HCT116 (cell line): ENCODE results near the gene AHNAK. TPM values are rescaled to one million over a fixed set of nuclear protein-coding genes. Genes with fewer than 3 reads are reported as not detected.
A peak's percentile ranks its signal among the peaks of the same experiment; 100 is the strongest.
"Not testable (repeated sequence)": the region's sequence is repeated elsewhere in the genome, so short reads cannot be mapped to it uniquely, and the experiment has no call there.

Source experiments
- ATAC-seq: fragments of 200-7000 bp; cut with Tn5 transposase; 2 replicates; pipeline ENCODE4 v1.9.1; 2020; ENCODE audit warnings: mild to moderate bottlenecking, moderate library complexity
- BruUV-seq: library from RNA; stranded (reverse); fragments of 400-500 nt; replicated peaks from 2 replicates; lab custom pipeline; 2021; lab: Mats Ljungman, UMichigan
- CTCF ChIA-PET: fragments of 300-600 bp; sonication (Branson Sonifier 250); formaldehyde crosslinking; loops from one replicate; lab custom pipeline; 2021; ENCODE audit warnings: antibody characterized with exemption; lab: Charles Lee
- POLR2A ChIA-PET: fragments of 300-600, 350-600 bp; sonication (Branson Sonifier 250); formaldehyde crosslinking; loops from one replicate; lab custom pipeline; 2021; ENCODE audit warnings: antibody characterized with exemption; lab: Charles Lee
- RAD21 ChIA-PET, 2 experiments: fragments of 300-600 bp; sonication (Branson Sonifier 250); formaldehyde crosslinking; loops; one replicate each; lab custom pipeline; 2023; ENCODE audit warnings: low total read pairs in 2 of 2; ENCODE audit not compliant: uncharacterized antibody in 2 of 2, unreplicated experiment in 2 of 2, low non-redundant PET in 1 of 2; lab: Charles Lee
- DNase-seq: peaks from one replicate; pipeline ENCODE4 v3.0.0-alpha.2; 2010; ENCODE audit warnings: low read depth, low spot score
- H2AFZ ChIP-seq: fragments of 200-600 bp; shearing (Covaris generic), sonication (generic); 2 replicates; pipeline ENCODE4 v1.6.1; 2017; ENCODE audit warnings: low read depth, mixed run types, mixed read lengths, antibody characterized with exemption, low read length; ENCODE audit not compliant: poor library complexity, severe bottlenecking
- H3K27ac ChIP-seq: 2 replicates; pipeline ENCODE4 v1.5.1; 2012; ENCODE audit warnings: low read depth, low read length
- H3K27me3 ChIP-seq: fragments of 200-600 bp; sonication (generic); 2 replicates; pipeline ENCODE4 v1.6.1; 2016; ENCODE audit warnings: mixed run types, low read length, mixed read lengths; ENCODE audit not compliant: insufficient read depth
- H3K36me3 ChIP-seq, 2 experiments: fragments of 200-500 bp in 1 of 2; fragments of 200-600 bp in 1 of 2; sonication (Bioruptor generic) in 1 of 2; sonication (generic) in 1 of 2; 2 replicates each; pipeline versions ENCODE4 v1.5.1 to v1.6.1; 2014 to 2016; ENCODE audit warnings: low read length in 2 of 2, inconsistent platforms in 1 of 2, mixed read lengths in 1 of 2, mixed run types in 1 of 2; ENCODE audit not compliant: insufficient read depth in 2 of 2, control insufficient read depth in 1 of 2
- H3K4me1 ChIP-seq, 2 experiments: fragments of 200-600 bp in 1 of 2; sonication (generic) in 1 of 2; 2 replicates each; pipeline versions ENCODE4 v1.5.1 to v1.6.1; 2012 to 2017; ENCODE audit warnings: low read length in 2 of 2, inconsistent platforms in 1 of 2, mild to moderate bottlenecking in 1 of 2, mixed read lengths in 1 of 2, mixed run types in 1 of 2, moderate library complexity in 1 of 2; ENCODE audit not compliant: insufficient read depth in 2 of 2, control insufficient read depth in 1 of 2
- H3K4me2 ChIP-seq: fragments of 200-600 bp; sonication (generic); 2 replicates; pipeline ENCODE4 v1.6.1; 2017; ENCODE audit warnings: mixed run types, low read length, mixed read lengths
- H3K4me3 ChIP-seq, 2 experiments: fragments of 200-600 bp in 1 of 2; sonication (generic) in 1 of 2; replicated peaks in 1 of 2; 2 replicates each; pipeline ENCODE4 v1.5.1; 2011 to 2016; ENCODE audit warnings: low read length in 2 of 2, control low read depth in 1 of 2, low read depth in 1 of 2, mild to moderate bottlenecking in 1 of 2, mixed read lengths in 1 of 2, mixed run types in 1 of 2
- H3K79me2 ChIP-seq: fragments of 200-600 bp; sonication (generic); 2 replicates; pipeline ENCODE4 v1.6.1; 2017; ENCODE audit warnings: mild to moderate bottlenecking, mixed run types, low read length, moderate library complexity, mixed read lengths; ENCODE audit not compliant: insufficient read depth
- H3K9ac ChIP-seq: fragments of 200-600 bp; sonication (generic); 2 replicates; pipeline ENCODE4 v1.6.1; 2016; ENCODE audit warnings: low read length, mixed read lengths
- H3K9me2 ChIP-seq: fragments of 200-600 bp; sonication (generic), shearing (Covaris generic); 2 replicates; pipeline ENCODE4 v1.6.1; 2017; ENCODE audit warnings: mixed run types, mild to moderate bottlenecking, moderate library complexity; ENCODE audit not compliant: insufficient read depth
- H3K9me3 ChIP-seq, 2 experiments: fragments of 200-500 bp in 1 of 2; fragments of 200-600 bp in 1 of 2; sonication (Bioruptor generic) in 1 of 2; sonication (generic) in 1 of 2; 2 replicates each; pipeline ENCODE4 v1.6.1; 2014 to 2017; ENCODE audit warnings: low read length in 2 of 2, mixed read lengths in 2 of 2, inconsistent platforms in 1 of 2, low read depth in 1 of 2, mild to moderate bottlenecking in 1 of 2, mixed run types in 1 of 2, moderate library complexity in 1 of 2; ENCODE audit not compliant: control insufficient read depth in 1 of 2, insufficient read depth in 1 of 2
- H4K20me1 ChIP-seq: fragments of 200-600 bp; sonication (generic), shearing (Covaris generic); 2 replicates; pipeline ENCODE4 v1.6.1; 2017; ENCODE audit warnings: mixed run types, mild to moderate bottlenecking, moderate library complexity; ENCODE audit not compliant: insufficient read depth
- CBX3 ChIP-seq: IDR thresholded peaks from 2 replicates; pipeline ENCODE4 v1.6.1; 2012; ENCODE audit warnings: low read depth
- CEBPB ChIP-seq: IDR thresholded peaks from 2 replicates; pipeline ENCODE4 v1.6.1; 2012; ENCODE audit warnings: low read depth
- EGR1 ChIP-seq: IDR thresholded peaks from 2 replicates; pipeline ENCODE4 v1.6.1; 2012; ENCODE audit warnings: low read depth
- ELF1 ChIP-seq: IDR thresholded peaks from 2 replicates; pipeline ENCODE4 v1.6.1; 2012; ENCODE audit warnings: low read depth, borderline replicate concordance
- EZH2 ChIP-seq: fragments of 200-600 bp; sonication (generic); IDR thresholded peaks from 2 replicates; pipeline ENCODE4 v1.6.1; 2017; ENCODE audit warnings: antibody characterized with exemption, mixed run types
- EZH2phosphoT487 ChIP-seq: fragments of 200-600 bp; IDR thresholded peaks from 2 replicates; pipeline ENCODE4 v1.6.1; 2018; ENCODE audit warnings: antibody characterized with exemption, borderline replicate concordance
- FOSL1 ChIP-seq: IDR thresholded peaks from 2 replicates; pipeline ENCODE4 v1.6.1; 2012; ENCODE audit warnings: low read depth
- POLR2AphosphoS5 ChIP-seq: IDR thresholded peaks from 2 replicates; pipeline ENCODE4 v1.6.1; 2011; ENCODE audit warnings: mild to moderate bottlenecking, low read depth, low read length, moderate library complexity
- SIN3A ChIP-seq: IDR thresholded peaks from 2 replicates; pipeline ENCODE4 v1.6.1; 2012; ENCODE audit warnings: low read depth
- YY1 ChIP-seq: IDR thresholded peaks from 2 replicates; pipeline ENCODE4 v1.6.1; 2011; ENCODE audit warnings: low read length, low read depth, moderate library complexity, mild to moderate bottlenecking; ENCODE audit not compliant: insufficient replicate concordance; ENCODE audit errors: extremely low read depth
- ZNF274 ChIP-seq: fragments of 200-500 bp; sonication (Bioruptor generic); IDR thresholded peaks from 2 replicates; pipeline ENCODE4 v1.6.1; 2014; ENCODE audit warnings: mild to moderate bottlenecking, low read depth, low read length, inconsistent platforms
- intact Hi-C: fragments of 100-400 bp; cut with micrococcal nuclease; formaldehyde crosslinking; loops from 2 replicates; pipeline ENCODE4 v1.10.0; 2022
- total RNA-seq: library from RNA; stranded (reverse); gene quantifications from one replicate; pipeline ENCODE4 v1.2.1, GENCODE V29; 2021; ENCODE audit not compliant: unreplicated experiment
- TF ChIP-seq, protein P1 (sequence below): IDR thresholded peaks from 2 replicates; pipeline ENCODE4 v1.6.1; 2011; ENCODE audit warnings: mild to moderate bottlenecking, low read length, moderate library complexity; ENCODE audit not compliant: insufficient replicate concordance; ENCODE audit errors: extremely low read depth
- TF ChIP-seq, protein P2 (sequence below): IDR thresholded peaks from 2 replicates; pipeline ENCODE4 v1.6.1; 2012

AHNAK gene
- total RNA-seq, 1 experiment from 2014 or later, result 239 TPM

DNA sequence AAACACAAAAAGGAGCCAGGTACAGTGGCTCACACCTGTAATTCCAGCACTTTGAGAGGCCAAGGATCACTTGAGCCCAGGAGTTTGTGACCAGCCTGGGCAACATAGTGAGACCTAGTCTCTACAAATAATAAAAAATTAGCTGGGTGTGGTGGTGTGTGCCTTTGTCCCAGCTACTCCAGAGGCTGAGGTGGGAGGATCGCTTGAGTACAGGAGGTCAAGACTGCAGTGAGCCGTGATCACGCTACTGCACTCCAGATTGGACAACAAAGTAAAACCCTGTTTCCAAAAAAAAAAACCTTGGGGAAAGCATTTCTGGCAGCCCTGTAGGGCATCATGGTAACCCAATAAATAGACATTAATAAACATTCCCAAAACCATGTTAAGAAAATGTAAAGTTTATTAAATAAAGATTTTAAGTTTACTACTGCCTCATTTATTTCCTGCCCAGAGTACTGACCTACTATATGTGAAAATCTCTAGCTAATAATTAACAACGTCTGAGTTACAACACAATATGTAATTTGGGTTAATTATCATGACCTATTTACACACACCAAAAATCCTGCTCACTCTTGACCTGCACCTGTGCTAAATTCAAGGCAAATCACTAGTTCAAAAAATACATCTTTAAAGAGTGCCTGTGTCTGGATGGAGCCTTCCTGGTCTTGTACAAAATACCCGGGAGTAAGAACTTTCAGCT, 18.6 kb upstream of the AHNAK start:
- Histone ChIP-seq H4K20me1 (peaks cover 31% of the 10 kb centered on the region; the same call in 1 of the 2 replicates), H3K36me3 (peaks cover 50 to 70% of the 10 kb centered on the region in 2 experiments), H3K4me2 (no peak overlapping the region), H3K27me3 (no peaks in the 10 kb centered on the region), H3K9me2 (no peaks in the 10 kb centered on the region), H3K9ac (no peak overlapping the region), H3K4me3 (no peak overlapping the region), H3K27ac (no peak overlapping the region), H3K4me1 (peaks cover 33 to 65% of the 10 kb centered on the region in 2 experiments), H3K9me3 (no peaks in the 10 kb centered on the region)
- no TSS peak for BruUV-seq
- POLR2A ChIA-PET, result interaction anchor here (1.0 to 2.0 kb wide), 3 partner anchors 9 to 19 kb away, joined by 3 to 11 read pairs (median 4); partner anchors contain the start of genes AHNAK and EEF1G
- no peak for DNase-seq
- RAD21 ChIA-PET, result interaction anchor here in 1 of 2 experiments (1.4 kb wide), 1 partner anchor 140 kb away, joined by 3 read pairs; no protein-coding TSS in a partner anchor
- CTCF ChIA-PET, result interaction anchor here (0.9 kb wide), 1 partner anchor 141 kb away, joined by 3 read pairs; no protein-coding TSS in a partner anchor
- ATAC-seq, result no peak
- TF ChIP-seq FOSL1, result no peak
- TF ChIP-seq, protein P1, sequence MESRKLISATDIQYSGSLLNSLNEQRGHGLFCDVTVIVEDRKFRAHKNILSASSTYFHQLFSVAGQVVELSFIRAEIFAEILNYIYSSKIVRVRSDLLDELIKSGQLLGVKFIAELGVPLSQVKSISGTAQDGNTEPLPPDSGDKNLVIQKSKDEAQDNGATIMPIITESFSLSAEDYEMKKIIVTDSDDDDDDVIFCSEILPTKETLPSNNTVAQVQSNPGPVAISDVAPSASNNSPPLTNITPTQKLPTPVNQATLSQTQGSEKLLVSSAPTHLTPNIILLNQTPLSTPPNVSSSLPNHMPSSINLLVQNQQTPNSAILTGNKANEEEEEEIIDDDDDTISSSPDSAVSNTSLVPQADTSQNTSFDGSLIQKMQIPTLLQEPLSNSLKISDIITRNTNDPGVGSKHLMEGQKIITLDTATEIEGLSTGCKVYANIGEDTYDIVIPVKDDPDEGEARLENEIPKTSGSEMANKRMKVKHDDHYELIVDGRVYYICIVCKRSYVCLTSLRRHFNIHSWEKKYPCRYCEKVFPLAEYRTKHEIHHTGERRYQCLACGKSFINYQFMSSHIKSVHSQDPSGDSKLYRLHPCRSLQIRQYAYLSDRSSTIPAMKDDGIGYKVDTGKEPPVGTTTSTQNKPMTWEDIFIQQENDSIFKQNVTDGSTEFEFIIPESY, result no peak
- no peak for TF ChIP-seq CEBPB
- no peak for TF ChIP-seq POLR2AphosphoS5
- TF ChIP-seq CBX3, result no peak
- no peak for TF ChIP-seq EZH2
- TF ChIP-seq EGR1, result no peak
- no peak for TF ChIP-seq ELF1
- TF ChIP-seq SIN3A, result no peak
- TF ChIP-seq EZH2phosphoT487, result no peak
- TF ChIP-seq, protein P2, sequence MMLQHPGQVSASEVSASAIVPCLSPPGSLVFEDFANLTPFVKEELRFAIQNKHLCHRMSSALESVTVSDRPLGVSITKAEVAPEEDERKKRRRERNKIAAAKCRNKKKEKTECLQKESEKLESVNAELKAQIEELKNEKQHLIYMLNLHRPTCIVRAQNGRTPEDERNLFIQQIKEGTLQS, result no peak
- TF ChIP-seq ZNF274, result no peak
- TF ChIP-seq YY1, result no peak
- TF ChIP-seq, all 23 proteins: peak for 0
- H2AFZ ChIP-seq, result no peak overlapping the region
- intact Hi-C loops, result no loop called here
- peaks cover 97% of the 10 kb centered on the region for H3K79me2 ChIP-seq

DNA sequence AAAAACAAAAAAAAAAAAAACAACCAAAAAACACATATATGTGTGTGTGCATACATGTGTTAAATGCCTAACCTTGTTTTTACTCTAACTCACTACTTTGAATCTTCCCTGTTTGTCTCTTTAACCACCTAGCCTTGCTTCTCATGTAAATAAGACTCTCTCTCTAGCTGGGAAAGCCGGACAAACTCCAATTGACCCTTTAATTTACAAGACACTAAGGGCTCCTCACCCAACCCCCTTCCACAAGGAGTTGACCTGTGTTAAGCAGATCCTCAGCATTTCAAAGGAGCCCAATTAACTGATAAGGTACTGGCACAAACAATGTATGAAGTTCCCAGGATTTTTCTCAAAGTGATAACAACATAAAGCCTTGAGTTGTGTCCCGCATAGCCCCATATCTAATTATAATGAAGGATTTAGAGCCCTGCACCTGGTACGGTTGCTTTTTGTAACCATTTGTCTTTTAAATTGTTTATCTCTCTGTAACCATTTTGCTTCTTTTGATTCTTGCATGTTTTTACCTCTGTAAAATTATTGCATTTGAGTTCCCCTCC, 15.1 kb upstream of the AHNAK start:
- CTCF ChIA-PET, result interaction anchor here (1.0 to 5.8 kb wide), 7 partner anchors 9 to 225 kb away, joined by 4 to 93 read pairs (median 7); partner anchors contain the start of genes EEF1G and TUT1

More for the DNA sequence above, 15.1 kb upstream of the AHNAK start:
- Histone ChIP-seq H3K27ac (peak overlapping the region; percentile 99), H3K4me2 (peak overlapping the region; percentile 94; the same call in 1 of the 2 replicates), H3K79me2 (peaks cover 85% of the 10 kb centered on the region), H3K4me1 (peaks cover 68 to 91% of the 10 kb centered on the region in 2 experiments), H3K36me3 (peaks cover 39 to 60% of the 10 kb centered on the region in 2 experiments), H3K9ac (peak overlapping the region; percentile 37; the same call in 1 of the 2 replicates), H4K20me1 (peaks cover 11% of the 10 kb centered on the region; the same call in 1 of the 2 replicates)
- not testable (repeated sequence) for ATAC-seq, H3K9me2 ChIP-seq, H3K27me3 ChIP-seq, H3K9me3 ChIP-seq, DNase-seq, BruUV-seq, H3K4me3 ChIP-seq, H2AFZ ChIP-seq
- ChIA-PET RAD21 (interaction anchor here in 1 of 2 experiments (2.7 kb wide), 1 partner anchor 137 kb away, joined by 9 read pairs; no protein-coding TSS in a partner anchor), POLR2A (interaction anchor here (0.7 to 2.4 kb wide), 5 partner anchors 9 to 387 kb away, joined by 3 to 15 read pairs (median 8); no protein-coding TSS in a partner anchor)
- intact Hi-C loops, result loop anchor here (5.0 kb wide), 1 partner anchor 179 kb away; no protein-coding TSS in a partner anchor
